Dedifferentiated amniotic fluid mesenchymal stem cell (primary cell): ENCODE data around the gene EPS15.
A peak's percentile ranks its signal among the peaks of the same experiment; 100 is the strongest.
"Not testable (repeated sequence)": the region's sequence is repeated elsewhere in the genome, so short reads cannot be mapped to it uniquely, and the experiment has no call there.

Source experiments
- DNase-seq: peaks from one replicate; pipeline ENCODE4 v3.0.0-alpha.2; 2016; ENCODE audit errors: extremely low spot score

EPS15 gene

DNA sequence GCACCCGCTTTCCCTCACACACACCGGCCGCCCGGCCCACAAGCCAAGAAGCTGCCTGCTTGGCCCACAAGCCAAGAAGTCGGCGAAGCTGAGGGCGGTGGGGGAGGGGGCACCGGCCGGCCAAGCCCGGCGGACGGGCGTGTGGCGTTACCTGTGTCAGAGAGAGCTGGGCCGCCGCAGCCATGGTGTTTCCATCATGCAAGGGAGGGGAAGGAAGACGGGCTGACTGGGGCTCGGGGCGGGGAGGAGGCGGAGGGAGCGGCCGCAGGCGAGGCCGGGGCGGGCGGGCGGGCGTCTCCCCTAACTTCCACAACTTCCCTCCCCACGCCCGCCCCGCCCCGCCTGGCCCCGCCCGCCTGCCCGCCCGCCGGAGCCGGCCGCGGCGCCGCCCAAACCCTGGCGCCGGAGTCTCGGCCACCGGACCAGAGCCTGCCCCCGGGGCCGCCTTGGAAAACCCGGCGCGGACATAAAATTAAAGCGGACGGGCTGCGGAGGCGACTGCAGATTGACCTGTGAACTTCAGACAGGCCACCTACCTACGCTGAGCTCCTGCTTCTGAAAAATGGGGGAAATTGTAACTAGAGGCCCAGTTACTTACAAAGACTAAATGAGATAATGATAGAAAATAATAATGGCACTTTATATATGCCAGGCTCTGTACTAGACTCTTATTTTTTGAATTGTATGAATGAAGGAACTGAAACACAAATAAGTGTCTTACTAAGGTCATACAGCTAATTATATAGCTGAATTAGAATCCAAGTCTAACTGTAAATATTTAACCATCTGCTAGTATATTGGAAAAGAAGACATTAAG lies at the start of gene EPS15:
TSS of gene EPS15 (minus strand) at position 219 of the 817 bp plus-strand sequence. CDS start at position 184, 35 bp downstream.
- DNase-seq, result peak; percentile 63

DNA sequence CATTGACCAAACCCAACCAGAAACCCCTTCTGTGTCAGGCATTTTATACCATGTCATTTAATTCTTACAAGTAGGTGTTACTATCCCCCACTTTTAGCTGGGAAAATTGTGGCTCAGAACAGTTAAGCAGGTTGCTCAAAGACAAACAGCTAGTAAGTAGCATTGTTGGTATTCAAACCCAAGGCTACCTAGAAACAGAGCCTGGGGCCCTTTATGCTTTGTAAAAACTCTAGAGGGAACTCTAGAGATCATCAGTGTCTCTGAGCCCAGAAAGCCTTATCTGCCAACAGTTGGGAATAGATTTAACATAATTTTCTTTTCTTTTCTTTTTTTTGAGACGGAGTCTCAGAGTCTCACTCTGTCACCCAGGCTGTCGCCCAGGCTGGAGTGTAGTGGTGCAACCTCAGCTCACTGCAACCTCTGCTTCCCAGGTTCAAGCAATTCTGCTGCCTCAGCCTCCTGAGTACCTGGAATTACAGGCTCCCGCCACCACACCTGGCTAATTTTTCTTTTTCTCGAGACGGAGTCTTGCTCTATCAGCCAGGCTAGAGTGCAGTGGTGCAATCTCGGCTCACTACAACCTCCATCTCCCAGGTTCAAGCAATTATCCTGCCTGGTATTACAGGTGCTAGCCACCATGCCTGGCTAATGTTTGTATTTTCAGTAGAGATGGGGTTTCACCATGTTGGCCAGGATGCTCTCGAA lies 49.3 kb upstream of the EPS15 start:
- DNase-seq, result no peak

DNA sequence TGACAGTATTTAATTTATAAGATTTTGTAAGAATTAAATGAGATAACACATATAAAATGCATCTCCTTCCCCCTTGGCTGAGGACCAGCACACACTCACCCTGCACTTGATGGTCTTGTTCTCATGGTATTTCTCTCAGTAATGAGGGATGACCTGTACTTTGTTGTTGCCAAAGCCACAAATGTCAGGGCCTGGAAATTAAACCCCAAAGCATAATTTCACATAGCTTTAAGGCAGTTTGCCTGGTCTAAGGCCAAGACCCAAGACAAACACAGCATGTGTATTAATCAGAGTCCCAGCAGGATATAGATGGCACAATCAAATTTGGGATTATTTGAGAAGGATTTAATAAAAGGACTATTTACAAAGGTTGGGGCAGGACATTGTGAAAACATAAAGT lies 48.6 kb upstream of the EPS15 start:
- DNase-seq, result peak; percentile 73

DNA sequence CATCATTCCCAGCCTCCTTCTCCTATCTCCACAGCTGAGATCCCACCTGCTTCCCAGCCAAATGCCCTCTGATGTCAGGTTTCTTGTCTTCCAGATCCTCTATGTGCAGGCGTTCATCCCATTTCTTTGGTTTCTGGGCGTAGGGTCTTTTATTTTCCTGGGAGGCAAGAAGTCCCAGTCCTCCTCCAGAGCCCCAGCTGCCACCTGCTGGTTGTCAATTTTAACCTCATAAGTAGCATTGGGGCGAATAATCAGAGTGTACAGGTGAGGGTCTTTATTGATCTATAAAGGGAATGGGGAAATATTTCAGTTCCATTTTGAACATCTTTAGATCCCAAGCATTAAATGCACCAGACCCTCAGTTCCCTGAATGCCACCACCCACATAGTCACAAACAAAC lies 47.2 kb upstream of the EPS15 start:
- no peak for DNase-seq

DNA sequence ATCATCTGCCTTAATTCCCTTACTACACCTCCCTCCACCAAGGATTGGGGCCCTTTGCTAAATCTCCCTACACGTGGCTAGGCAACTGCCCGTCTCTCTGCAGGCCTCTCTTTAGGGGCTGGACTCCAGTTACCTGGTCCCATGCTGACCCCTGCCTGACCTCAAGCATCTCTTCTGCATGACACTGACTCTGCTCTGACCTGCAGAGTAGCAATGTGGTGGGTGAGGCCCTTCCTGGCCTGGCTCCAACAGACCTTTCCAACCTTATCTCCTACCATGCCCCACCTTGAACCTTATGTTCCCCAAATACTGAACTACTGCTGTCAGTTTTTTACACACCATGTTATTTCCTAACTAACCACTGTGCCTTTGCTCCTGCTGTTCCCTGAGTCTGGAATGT lies 45.9 kb upstream of the EPS15 start:
- DNase-seq, result no peak

DNA sequence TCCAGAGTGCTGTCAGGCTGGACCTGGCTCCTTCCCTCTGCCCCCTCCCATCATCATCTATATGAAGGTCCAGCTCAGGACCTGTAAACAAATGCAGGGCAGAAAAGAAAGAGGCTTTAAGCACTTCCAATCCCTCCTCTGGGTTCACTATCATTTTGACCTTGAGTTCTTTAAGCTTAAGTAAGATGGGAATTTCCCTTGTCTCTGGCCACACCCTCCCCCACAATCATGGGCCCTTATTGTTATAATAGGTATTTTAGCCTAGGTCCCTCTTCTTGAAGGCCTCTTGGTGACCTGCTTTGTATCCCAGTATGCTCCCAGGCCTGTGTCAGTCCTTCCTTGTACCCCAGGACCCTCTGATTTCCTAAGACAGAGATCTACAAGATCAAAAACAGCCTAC lies 45.1 kb upstream of the EPS15 start:
- DNase-seq, result no peak

- no peak for DNase-seq
Measured at GRCh38 chr1:51561702-51562101, 42.6 kb upstream of the EPS15 start.

- not testable (repeated sequence) for DNase-seq
Measured at GRCh38 chr1:51560895-51561294, 41.8 kb upstream of the EPS15 start.

DNA sequence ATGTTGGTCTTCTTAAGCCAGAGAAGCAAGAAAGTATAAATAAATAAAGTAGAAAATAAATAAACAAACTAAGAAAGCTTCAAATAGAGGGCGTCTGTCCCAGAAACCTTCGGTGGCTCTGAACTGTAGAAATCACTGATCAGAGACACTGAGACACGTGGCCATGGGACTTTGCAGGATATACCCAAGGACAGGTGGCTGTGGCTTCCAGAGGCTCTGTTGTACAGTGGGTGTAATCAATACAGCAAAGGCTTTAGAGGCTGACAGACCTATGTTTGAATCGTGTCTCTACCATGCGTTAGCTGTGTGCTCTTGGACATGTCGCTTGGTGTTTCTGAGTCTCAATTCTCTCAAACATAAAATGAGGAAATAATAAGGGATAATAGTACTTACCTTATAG lies 41.0 kb upstream of the EPS15 start:
- no peak for DNase-seq

DNA sequence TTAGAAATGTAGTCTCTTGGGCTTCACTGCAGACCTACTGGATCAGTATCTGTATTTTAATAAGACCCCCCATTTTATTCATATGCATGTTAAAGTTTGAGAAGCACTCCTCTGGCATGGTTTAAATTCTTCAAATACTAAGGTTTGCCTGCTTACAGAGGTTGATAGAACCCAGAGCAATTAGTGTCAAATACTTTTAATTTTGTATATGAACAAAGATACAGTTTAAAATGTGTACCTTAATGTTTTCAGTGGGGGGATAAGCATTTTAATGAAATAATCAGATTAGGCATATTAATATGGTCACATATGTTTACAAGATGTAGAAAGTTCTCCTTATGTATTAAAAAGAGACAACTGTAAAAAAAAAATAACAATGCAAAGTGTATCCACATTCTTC lies 40.4 kb upstream of the EPS15 start:
- no peak for DNase-seq

DNA sequence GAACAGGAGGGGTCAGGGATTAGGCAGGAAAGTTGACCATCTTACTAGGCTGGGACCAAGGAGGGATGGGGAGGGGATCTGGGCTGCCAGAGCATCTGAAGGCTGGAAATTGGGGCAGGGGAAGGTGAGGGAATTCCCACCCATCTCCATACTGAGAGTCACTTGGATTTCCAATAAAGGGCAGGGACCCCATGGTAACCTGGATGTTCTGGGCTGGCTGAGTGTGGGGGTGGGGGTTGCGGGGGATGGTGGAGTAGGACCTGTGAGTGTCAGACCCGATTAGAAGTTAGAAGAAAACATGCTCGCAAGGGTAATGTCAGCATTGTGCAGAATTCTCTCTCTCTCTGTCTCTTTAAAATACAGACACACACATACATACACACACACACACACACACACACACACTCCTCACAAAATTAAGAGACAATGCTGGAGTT lies 40.0 kb upstream of the EPS15 start:
- DNase-seq, result no peak

GRCh38 chr1:51558375-51558924 lies 39.4 kb upstream of the EPS15 start:
- peak; percentile 47 for DNase-seq

DNA sequence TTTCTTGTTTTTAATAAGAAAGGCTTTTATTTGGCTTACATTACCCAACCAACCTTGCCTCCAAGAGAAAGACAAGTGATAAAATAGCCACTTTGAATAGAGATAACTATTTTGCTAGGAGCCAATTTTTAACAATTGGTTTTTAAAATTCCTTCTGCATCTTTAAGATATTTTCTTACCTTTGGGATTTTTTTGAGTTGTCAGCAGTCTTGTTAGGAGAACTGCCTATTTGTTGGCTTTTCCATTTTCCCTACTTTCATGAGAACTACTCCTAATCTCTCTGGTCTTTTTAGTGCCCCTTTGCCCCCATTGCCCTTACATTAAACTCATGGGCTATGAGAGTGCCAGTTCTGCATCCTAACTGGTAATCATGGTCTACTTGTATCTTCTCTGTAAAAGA lies 38.1 kb upstream of the EPS15 start:
- DNase-seq, result no peak

DNA sequence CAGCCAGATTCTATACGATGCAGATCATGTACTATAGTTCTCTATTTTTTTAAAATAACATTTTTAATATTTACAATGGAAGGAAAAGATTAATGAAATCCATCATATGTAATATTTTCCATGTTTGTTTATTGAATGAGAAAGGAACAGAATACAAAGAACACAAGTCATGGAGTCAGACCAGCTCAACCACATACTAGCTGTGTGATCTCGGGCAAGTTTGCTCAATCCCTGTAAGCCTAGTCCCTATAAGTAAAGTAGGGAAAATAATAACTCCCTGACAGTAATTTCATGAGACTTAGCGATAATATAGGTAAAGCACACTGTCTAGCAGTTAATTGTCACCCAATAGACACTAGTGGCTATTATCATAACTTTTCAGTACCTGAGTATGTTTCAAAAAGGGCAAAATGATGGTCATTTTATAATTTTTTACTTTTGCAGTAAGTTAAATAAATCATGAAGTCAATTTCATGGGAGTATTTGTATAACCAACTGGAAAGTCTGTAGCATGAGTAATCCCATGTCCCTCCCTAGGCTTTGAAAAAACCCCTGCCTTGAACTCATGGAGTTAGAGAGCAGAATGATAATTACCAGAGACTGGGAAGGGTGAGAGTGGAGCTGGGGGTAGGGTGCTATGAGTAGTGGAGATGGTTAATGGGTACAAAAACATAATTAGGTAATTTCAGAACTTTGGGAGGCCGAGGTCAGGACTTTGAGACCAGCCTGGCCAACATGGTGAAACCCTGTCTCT lies 37.0 kb upstream of the EPS15 start:
- DNase-seq, result no peak

- no peak for DNase-seq
Measured at GRCh38 chr1:51553911-51554310, 34.8 kb upstream of the EPS15 start.

DNA sequence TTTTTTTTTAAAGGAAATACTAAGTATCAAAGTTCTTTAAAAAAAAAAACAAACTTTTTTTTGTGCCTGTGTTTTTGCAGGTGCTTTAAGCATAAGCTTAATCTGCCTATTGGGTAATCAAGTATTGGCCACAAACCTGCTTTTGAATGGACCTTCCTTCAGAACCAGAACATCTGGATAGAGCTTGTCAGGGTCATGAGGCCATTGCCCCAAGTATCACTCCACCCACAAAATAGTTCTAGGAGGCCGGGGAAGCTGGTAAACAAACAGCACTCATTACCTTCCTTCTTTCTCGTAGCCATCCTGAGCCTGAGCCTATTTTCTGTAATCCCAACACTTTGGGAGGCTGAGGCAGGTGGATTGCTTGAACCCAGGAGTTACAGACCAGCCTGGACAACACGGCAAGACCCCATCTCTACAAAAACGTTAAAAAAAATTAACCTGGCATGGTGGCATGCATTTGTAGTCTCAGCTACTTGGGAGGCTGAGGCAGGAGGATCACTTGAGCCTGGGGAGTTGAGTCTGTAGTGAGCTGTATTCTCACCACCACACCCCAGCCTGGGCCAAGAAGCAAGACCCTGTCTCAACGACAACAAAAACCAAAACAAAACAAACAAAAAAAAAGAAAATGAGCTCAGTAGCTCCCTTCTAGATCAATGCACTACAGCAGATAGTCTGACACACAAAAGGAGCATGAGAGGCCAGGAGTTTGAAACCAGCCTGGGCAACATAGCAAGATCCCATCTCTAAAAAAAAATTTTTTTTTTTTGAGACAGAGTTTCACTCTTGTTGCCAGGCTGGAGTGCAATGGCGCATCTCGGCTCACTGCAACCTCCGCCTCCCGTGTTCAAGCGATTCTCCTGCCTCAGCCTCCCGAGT lies 34.1 kb upstream of the EPS15 start:
- DNase-seq, result no peak

DNA sequence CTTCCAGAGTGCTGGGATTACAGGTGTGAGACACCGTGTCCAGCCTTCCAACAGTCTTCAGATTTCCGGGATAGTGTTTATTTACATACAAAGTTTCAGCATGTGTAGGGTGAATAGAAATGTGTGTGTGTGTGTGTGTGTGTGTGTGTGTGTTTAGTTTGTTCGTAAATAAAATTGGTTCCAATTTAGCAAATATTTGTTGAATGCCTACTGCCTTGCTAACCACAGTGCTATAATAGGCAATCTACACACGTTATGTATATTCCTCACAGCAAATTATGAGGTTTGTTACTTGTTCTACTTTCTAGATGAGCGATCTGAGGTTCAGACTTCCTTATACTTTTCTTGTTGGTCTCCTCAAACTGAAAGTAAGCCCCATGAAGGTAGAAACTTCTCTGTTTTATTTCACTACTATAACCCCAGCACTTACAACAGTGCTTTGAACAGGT lies 32.8 kb upstream of the EPS15 start:
- no peak for DNase-seq

DNA sequence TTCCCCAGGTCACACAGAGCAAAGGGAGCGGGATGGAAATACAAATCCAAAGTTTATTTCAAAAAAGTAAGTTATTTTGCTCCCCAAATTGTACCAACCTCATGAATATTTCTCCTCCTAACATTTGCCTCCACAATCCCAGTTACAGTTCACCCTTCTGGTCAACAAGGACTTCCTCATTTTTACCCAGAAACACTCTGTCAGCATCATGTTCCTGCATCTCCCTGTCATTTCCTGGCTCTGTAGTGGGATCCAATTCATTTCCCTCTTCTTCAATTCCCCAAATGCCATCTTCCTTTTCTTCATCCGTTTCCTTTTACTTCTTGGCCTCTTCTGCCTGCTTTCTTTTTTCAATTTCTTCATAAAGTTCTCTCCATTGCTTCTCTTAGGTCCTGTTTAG lies 32.0 kb upstream of the EPS15 start:
- no peak for DNase-seq

DNA sequence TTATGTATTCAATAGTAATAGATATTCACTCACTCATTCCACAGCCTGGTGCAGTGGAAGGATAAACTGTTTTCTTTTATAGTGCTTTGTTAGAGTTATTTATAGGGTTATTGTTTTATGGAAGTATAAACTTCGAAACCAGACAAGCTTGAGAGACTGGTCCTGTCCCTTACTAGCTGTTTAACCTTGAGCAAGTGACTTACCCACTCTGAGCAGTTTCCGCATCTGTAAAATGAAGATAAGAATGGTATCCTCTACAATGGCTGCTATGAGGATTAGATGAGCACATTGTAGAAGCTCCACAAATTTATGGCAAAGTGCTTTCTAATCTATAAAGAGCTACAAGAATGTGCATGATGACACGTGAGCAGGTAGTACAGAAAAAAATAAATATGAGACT lies 30.8 kb upstream of the EPS15 start:
- DNase-seq, result no peak

DNA sequence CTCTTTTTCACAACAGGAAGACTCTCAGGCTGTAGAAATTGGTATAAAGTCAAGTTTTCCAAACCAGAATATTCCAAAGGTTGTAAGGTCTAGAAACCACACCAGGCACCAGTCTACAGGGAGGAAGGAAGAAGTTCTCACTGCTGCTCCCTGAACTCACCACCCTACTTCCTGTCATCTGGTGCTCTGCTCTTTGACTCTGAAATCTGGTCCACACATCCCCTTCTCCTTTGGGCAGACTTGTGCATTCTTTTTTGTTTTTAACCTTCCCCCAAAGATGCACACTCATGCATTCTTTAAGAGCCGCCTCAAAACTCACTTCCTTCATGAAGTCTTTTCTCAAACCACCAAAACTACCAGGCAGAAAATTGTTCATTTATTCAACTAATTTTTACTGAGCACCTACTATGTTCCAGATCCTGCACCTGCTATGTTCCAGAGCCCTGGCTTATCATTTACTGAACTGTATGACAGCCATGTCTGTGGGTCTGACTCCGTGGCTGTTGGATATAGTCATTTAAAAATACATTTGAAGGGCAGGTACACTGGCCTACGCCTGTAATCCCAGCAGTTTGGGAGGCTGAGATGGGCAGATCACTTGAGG lies 30.1 kb upstream of the EPS15 start:
- DNase-seq, result no peak

GRCh38 chr1:51543858-51544257 lies 24.8 kb upstream of the EPS15 start:
- no peak for DNase-seq
